DOHH2 (cell line): Measurements from ENCODE around the gene C1orf159.

Source experiments
- H3F3A ChIP-seq: fragments of 200-600 bp; sonication (generic), shearing (Covaris generic); 2 replicates; pipeline ENCODE4 v1.6.0; 2016; ENCODE audit warnings: antibody characterized with exemption, mild to moderate bottlenecking; ENCODE audit not compliant: control insufficient read depth, insufficient read depth
- H3K27ac ChIP-seq: fragments of 200-600 bp; sonication (generic); 2 replicates; pipeline ENCODE4 v1.5.1; 2014; ENCODE audit warnings: low read depth, mild to moderate bottlenecking, low read length, moderate library complexity
- H3K27me3 ChIP-seq: fragments of 200-600 bp; sonication (generic); 2 replicates; pipeline ENCODE4 v1.6.1; 2014; ENCODE audit warnings: mild to moderate bottlenecking, low read length, mixed read lengths; ENCODE audit not compliant: control insufficient read depth
- H3K36me3 ChIP-seq: fragments of 200-600 bp; sonication (generic); 2 replicates; pipeline ENCODE4 v1.6.1; 2014; ENCODE audit warnings: mild to moderate bottlenecking, low read length, moderate library complexity, mixed read lengths; ENCODE audit not compliant: control insufficient read depth
- H3K4me1 ChIP-seq: fragments of 200-600 bp; sonication (generic); 2 replicates; pipeline ENCODE4 v1.6.1; 2014; ENCODE audit warnings: mild to moderate bottlenecking, low read length, mixed read lengths; ENCODE audit not compliant: control insufficient read depth
- H3K4me2 ChIP-seq: fragments of 200-600 bp; sonication (generic); 2 replicates; pipeline ENCODE4 v1.6.0; 2014; ENCODE audit warnings: mild to moderate bottlenecking, low read length, moderate library complexity
- H3K4me3 ChIP-seq: fragments of 200-600 bp; sonication (generic); 2 replicates; pipeline ENCODE4 v1.5.1; 2014; ENCODE audit warnings: mild to moderate bottlenecking, low read length, mixed read lengths
- H3K79me2 ChIP-seq: fragments of 200-600 bp; sonication (generic); 2 replicates; pipeline ENCODE4 v1.6.1; 2014; ENCODE audit warnings: mild to moderate bottlenecking, low read length, mixed read lengths; ENCODE audit not compliant: control insufficient read depth
- H3K9me2 ChIP-seq: fragments of 200-600 bp; sonication (generic); replicated peaks from 2 replicates; pipeline ENCODE4 v1.6.1; 2014; ENCODE audit warnings: mild to moderate bottlenecking, low read length, mixed read lengths; ENCODE audit not compliant: control insufficient read depth
- H3K9me3 ChIP-seq: fragments of 200-600 bp; sonication (generic); 2 replicates; pipeline ENCODE4 v1.6.1; 2014; ENCODE audit warnings: antibody characterized with exemption, low read length, mixed read lengths; ENCODE audit not compliant: control insufficient read depth, insufficient read depth
- H4K20me1 ChIP-seq: fragments of 200-600 bp; sonication (generic); 2 replicates; pipeline ENCODE4 v1.6.0; 2014; ENCODE audit warnings: low read depth, mild to moderate bottlenecking, antibody characterized with exemption, low read length, moderate library complexity; ENCODE audit not compliant: control insufficient read depth, insufficient read depth
- CTCF ChIP-seq: fragments of 200-600 bp; sonication (generic); IDR thresholded peaks from one replicate; pipeline ENCODE4 v1.5.1; 2014; ENCODE audit warnings: antibody characterized with exemption, mild to moderate bottlenecking, low read depth, low read length; ENCODE audit not compliant: poor library complexity, severe bottlenecking
- EZH2phosphoT487 ChIP-seq: fragments of 200-600 bp; sonication (generic); IDR thresholded peaks from 2 replicates; pipeline ENCODE4 v1.6.1; 2017; ENCODE audit warnings: borderline replicate concordance, mild to moderate bottlenecking, antibody characterized with exemption, low read length, moderate library complexity, mixed read lengths

The C1orf159 gene

GRCh38 chr1:1085171-1085841, 30.6 kb downstream of the C1orf159 start:
- no peaks in the 10 kb centered on the region for H4K20me1 ChIP-seq
- H3K4me1 ChIP-seq, result peaks cover under 1% of the 10 kb centered on the region
- no peaks in the 10 kb centered on the region for H3K79me2 ChIP-seq
- no peaks in the 10 kb centered on the region for H3F3A ChIP-seq
- H3K27me3 ChIP-seq, result no peaks in the 10 kb centered on the region
- no peaks in the 10 kb centered on the region for H3K9me2 ChIP-seq
- no peaks in the 10 kb centered on the region for H3K9me3 ChIP-seq
- no peaks in the 10 kb centered on the region for H3K36me3 ChIP-seq
- H3K4me2 ChIP-seq, result no peak overlapping the region
- no peak overlapping the region for H3K27ac ChIP-seq
- H3K4me3 ChIP-seq, result no peak overlapping the region
- TF ChIP-seq CTCF, result no peak
- TF ChIP-seq EZH2phosphoT487, result no peak

GRCh38 chr1:1084372-1085170, 31.3 kb downstream of the C1orf159 start:
- Histone ChIP-seq H3K4me3 (no peak overlapping the region), H3F3A (no peaks in the 10 kb centered on the region), H3K36me3 (no peaks in the 10 kb centered on the region), H4K20me1 (no peaks in the 10 kb centered on the region), H3K27ac (no peak overlapping the region), H3K9me3 (no peaks in the 10 kb centered on the region), H3K4me1 (peaks cover 8% of the 10 kb centered on the region), H3K4me2 (no peak overlapping the region), H3K9me2 (no peaks in the 10 kb centered on the region), H3K79me2 (no peaks in the 10 kb centered on the region), H3K27me3 (peaks cover 5% of the 10 kb centered on the region; the same call in 1 of the 2 replicates)
- TF ChIP-seq CTCF (no peak), EZH2phosphoT487 (no peak)

- H3K9me3 ChIP-seq, result no peaks in the 10 kb centered on the region
- peaks cover 11% of the 10 kb centered on the region for H3K4me1 ChIP-seq
- H4K20me1 ChIP-seq, result no peaks in the 10 kb centered on the region
- H3F3A ChIP-seq, result no peaks in the 10 kb centered on the region
- no peaks in the 10 kb centered on the region for H3K36me3 ChIP-seq
- no peak overlapping the region for H3K27ac ChIP-seq
- peaks cover 5% of the 10 kb centered on the region; the same call in 1 of the 2 replicates for H3K27me3 ChIP-seq
- no peak overlapping the region for H3K4me2 ChIP-seq
- no peak overlapping the region for H3K4me3 ChIP-seq
- H3K79me2 ChIP-seq, result no peaks in the 10 kb centered on the region
- TF ChIP-seq CTCF, result no peak
- no peak for TF ChIP-seq EZH2phosphoT487
- H3K9me2 ChIP-seq, result no peaks in the 10 kb centered on the region
Measured at GRCh38 chr1:1083416-1084371, 32.2 kb downstream of the C1orf159 start.
